Measurements from ENCODE around the gene NDUFV3.
"Not testable (repeated sequence)": the region's sequence is repeated elsewhere in the genome, so short reads cannot be mapped to it uniquely, and the experiment has no call there.

- not testable (repeated sequence) for TF ChIP-seq CTCF (conservative IDR thresholded peaks at IDR 0.05; ENCODE audit: low read depth in 2 of 2); CREB1 (CRISPR knock-in tag; IDR thresholded peaks at IDR 0.05; ENCODE audit: low read depth); EZH2phosphoT487 (IDR thresholded peaks at IDR 0.05; ENCODE audit: unreplicated experiment); EZH2 (IDR thresholded peaks at IDR 0.05; ENCODE audit: low read depth, unreplicated experiment); POLR2AphosphoS5 (IDR thresholded peaks at IDR 0.05; ENCODE audit: low read depth)
Observed at GRCh38 chr21:42933137-42933970, 40.2 kb downstream of the NDUFV3 start.

Measured in GM23338 (cell line).